HepG2 (cell line): Measurements from ENCODE around the gene CCDC87. TPM values are rescaled to one million over a fixed set of nuclear protein-coding genes. Genes with fewer than 3 reads are reported as not detected.
A peak's percentile ranks its signal among the peaks of the same experiment; 100 is the strongest.

Experiments used
- ATF7-NPFF ChIP-seq: sonication (generic); formaldehyde crosslinking; IDR thresholded peaks from 2 replicates; pipeline ENCODE4 v1.8.1; 2023; ENCODE audit warnings: mild to moderate bottlenecking, low read depth, missing genetic modification reagents, moderate library complexity
- BCL6 ChIP-seq: IDR thresholded peaks from 2 replicates; pipeline ENCODE4 v1.6.1; 2016; ENCODE audit warnings: missing genetic modification reagents, missing compliant biosample characterization
- E2F5 ChIP-seq: sonication (generic); formaldehyde crosslinking; conservative IDR thresholded peaks from 2 replicates; pipeline ENCODE4 v1.4.0; 2020; ENCODE audit warnings: missing genetic modification reagents
- ELK4 ChIP-seq: sonication (generic); formaldehyde crosslinking; IDR thresholded peaks from 2 replicates; pipeline ENCODE4 v1.9.0; 2021; ENCODE audit warnings: missing genetic modification reagents, borderline replicate concordance
- ESRRA ChIP-seq: sonication (generic); formaldehyde crosslinking; IDR thresholded peaks from 2 replicates; pipeline ENCODE4 v1.5.1; 2020; ENCODE audit warnings: mild to moderate bottlenecking, low read depth, missing genetic modification reagents
- FLYWCH1 ChIP-seq: sonication (generic); formaldehyde crosslinking; IDR thresholded peaks from 2 replicates; pipeline ENCODE4 v1.8.1; 2023; ENCODE audit warnings: mild to moderate bottlenecking, missing genetic modification reagents
- GTF2F1 ChIP-seq: fragments of 150-350 bp; IDR thresholded peaks from 2 replicates; pipeline ENCODE4 v1.6.1; 2014; ENCODE audit warnings: low read length
- HNF4A ChIP-seq: sonication (generic); formaldehyde crosslinking; IDR thresholded peaks from 2 replicates; pipeline ENCODE4 v1.4.0; 2020; ENCODE audit warnings: missing genetic modification reagents
- IRF2 ChIP-seq: IDR thresholded peaks from 2 replicates; pipeline ENCODE4 v1.6.1; 2018; ENCODE audit warnings: missing genetic modification reagents, missing compliant biosample characterization
- KLF6 ChIP-seq: IDR thresholded peaks from 2 replicates; pipeline ENCODE4 v1.8.0; 2016; ENCODE audit warnings: missing biosample characterization, missing genetic modification reagents
- MED1 ChIP-seq: sonication (generic); formaldehyde crosslinking; IDR thresholded peaks from 2 replicates; pipeline ENCODE4 v1.4.0; 2020; ENCODE audit warnings: missing genetic modification reagents
- PAX8 ChIP-seq: sonication (generic); formaldehyde crosslinking; IDR thresholded peaks from 2 replicates; pipeline ENCODE4 v1.8.0; 2022; ENCODE audit warnings: mild to moderate bottlenecking, missing genetic modification reagents, borderline replicate concordance
- PCBP1 ChIP-seq: fragments of 200-400 bp; formaldehyde crosslinking; IDR thresholded peaks from 2 replicates; pipeline ENCODE4 v1.6.1; 2017; ENCODE audit warnings: mild to moderate bottlenecking, low read depth, low read length, borderline replicate concordance
- RARA ChIP-seq: IDR thresholded peaks from 2 replicates; pipeline ENCODE4 v1.6.1; 2016; ENCODE audit warnings: missing genetic modification reagents, missing compliant biosample characterization
- RFXANK ChIP-seq: IDR thresholded peaks from 2 replicates; pipeline ENCODE4 v1.6.1; 2016
- STAG1 ChIP-seq: sonication (generic); formaldehyde crosslinking; IDR thresholded peaks from 2 replicates; pipeline ENCODE4 v1.4.0; 2020; ENCODE audit warnings: missing genetic modification reagents
- TEF ChIP-seq: sonication (generic); formaldehyde crosslinking; IDR thresholded peaks from 2 replicates; pipeline ENCODE4 v1.5.0; 2020; ENCODE audit warnings: missing genetic modification reagents
- TRAFD1 ChIP-seq: sonication (generic); formaldehyde crosslinking; IDR thresholded peaks from 2 replicates; pipeline ENCODE4 v1.5.1; 2020; ENCODE audit warnings: missing genetic modification reagents, mild to moderate bottlenecking, borderline replicate concordance
- ZBTB42 ChIP-seq: sonication (generic); formaldehyde crosslinking; IDR thresholded peaks from 2 replicates; pipeline ENCODE4 v1.5.0; 2020; ENCODE audit warnings: mild to moderate bottlenecking, missing genetic modification reagents
- ZNF101 ChIP-seq: sonication (generic); formaldehyde crosslinking; IDR thresholded peaks from 2 replicates; pipeline ENCODE4 v1.4.0; 2020; ENCODE audit warnings: mild to moderate bottlenecking, low read depth, missing genetic modification reagents, borderline replicate concordance
- ZNF253 ChIP-seq: sonication (generic); formaldehyde crosslinking; IDR thresholded peaks from 2 replicates; pipeline ENCODE4 v1.8.0; 2022; ENCODE audit warnings: mild to moderate bottlenecking, missing genetic modification reagents, borderline replicate concordance
- ZNF256 ChIP-seq: sonication (generic); formaldehyde crosslinking; conservative IDR thresholded peaks from 2 replicates; pipeline ENCODE4 v1.4.0; 2020; ENCODE audit warnings: missing genetic modification reagents
- ZNF761 ChIP-seq: sonication (generic); formaldehyde crosslinking; conservative IDR thresholded peaks from 2 replicates; pipeline ENCODE4 v1.4.0; 2020; ENCODE audit warnings: mild to moderate bottlenecking, missing genetic modification reagents
- ZNF878 ChIP-seq: sonication (generic); formaldehyde crosslinking; IDR thresholded peaks from 2 replicates; pipeline ENCODE4 v1.8.1; 2023; ENCODE audit warnings: mild to moderate bottlenecking, missing genetic modification reagents, moderate library complexity
- ZSCAN12 ChIP-seq: sonication (generic); formaldehyde crosslinking; IDR thresholded peaks from 2 replicates; pipeline ENCODE4 v1.9.0; 2021; ENCODE audit warnings: mild to moderate bottlenecking, missing genetic modification reagents
- polyA plus RNA-seq, 8 experiments: library from polyadenylated mRNA; depleted of rRNA in 3 of 8; stranded (reverse) in 7 of 8; unstranded in 1 of 8; fragments of >200 nt; fragmentation: Illumina TruSeq in 4 of 8; extraction: Trizol in 4 of 8; gene quantifications; 2 replicates each; pipeline versions ENCODE4 v1.2.1 to v1.2.3, GENCODE V29; 2011 to 2016; ENCODE audit warnings: low read depth in 4 of 8, missing spikeins in 1 of 8, mixed read lengths in 1 of 8; ENCODE audit not compliant: insufficient read depth in 1 of 8
- total RNA-seq, 5 experiments: library from RNA; depleted of rRNA; stranded (reverse); fragments of >200 nt; fragmentation: Illumina TruSeq; extraction: Trizol; gene quantifications; 2 replicates each; pipeline ENCODE4 v1.2.3, GENCODE V29; 2016; ENCODE audit warnings: low read depth in 1 of 5

CCDC87 gene
- total and polyA plus RNA-seq, 2 of the 13 experiments (the other 11 are each of a cell fraction or from before 2014, with no cell fraction given): 0.05 to 0.42 TPM

- TF ChIP-seq TEF (0 out of 2 replicates have a peak, but pooled peaks have one; percentile 15), IRF2 (CRISPR knock-in tag) (peak; percentile 71), FLYWCH1 (no peak), STAG1 (peak; percentile 10; the same call in 1 of the 2 replicates), ZNF878 (CRISPR knock-in tag) (no peak; the same call in 1 of the 2 replicates), TRAFD1 (CRISPR knock-in tag) (peak; percentile 86; the same call in 1 of the 2 replicates), KLF6 (CRISPR knock-in tag) (peak; percentile 80; the same call in 1 of the 2 replicates), RFXANK (CRISPR knock-in tag) (peak; percentile 35; the same call in 1 of the 2 replicates), ZNF253 (CRISPR knock-in tag) (no peak), GTF2F1 (peak; percentile 45; the same call in 1 of the 2 replicates), MED1 (CRISPR knock-in tag) (peak; percentile 69), RARA (CRISPR knock-in tag) (no peak), E2F5 (CRISPR knock-in tag) (peak; percentile 16; the same call in 1 of the 2 replicates), ATF7-NPFF (no peak; the same call in 1 of the 2 replicates), ELK4 (CRISPR knock-in tag) (peak; percentile 46; the same call in 1 of the 2 replicates), ESRRA (CRISPR knock-in tag) (no peak), ZSCAN12 (CRISPR knock-in tag) (no peak), BCL6 (CRISPR knock-in tag) (peak; percentile 5; the same call in 1 of the 2 replicates), ZNF256 (CRISPR knock-in tag) (peak; percentile 80; the same call in 1 of the 2 replicates), PCBP1 (peak; percentile 69; the same call in 1 of the 2 replicates), HNF4A (no peak), ZBTB42 (CRISPR knock-in tag) (peak; percentile 67; the same call in 1 of the 2 replicates), ZNF101 (CRISPR knock-in tag) (peak; percentile 59; the same call in 1 of the 2 replicates), PAX8 (0 out of 2 replicates have a peak, but pooled peaks have one; percentile 79), ZNF761 (CRISPR knock-in tag) (peak; percentile 92)
Observed at GRCh38 chr11:66616379-66617154, 23.7 kb upstream of the CCDC87 start, which contains the start of gene RBM14 (continued).
